Endodermal cell (in vitro differentiated cells): Measurements from ENCODE around the gene UNC13A. TPM values are rescaled to one million over a fixed set of nuclear protein-coding genes. Genes with fewer than 3 reads are reported as not detected.

Source experiments
- DNase-seq: peaks from one replicate; pipeline ENCODE4 v3.0.0-alpha.2; 2017
- H3K27ac ChIP-seq: 2 replicates; pipeline ENCODE4 v1.5.1; 2013; ENCODE audit warnings: mild to moderate bottlenecking, low read depth, low read length, moderate library complexity
- H3K27me3 ChIP-seq: 2 replicates; pipeline ENCODE4 v1.6.1; 2013; ENCODE audit warnings: mild to moderate bottlenecking, low read length, moderate library complexity; ENCODE audit not compliant: insufficient read depth, control insufficient read depth, poor library complexity, severe bottlenecking
- H3K36me3 ChIP-seq: 2 replicates; pipeline ENCODE4 v1.7.0; 2013; ENCODE audit warnings: mild to moderate bottlenecking, low read length, moderate library complexity; ENCODE audit not compliant: control insufficient read depth, insufficient read depth
- H3K4me1 ChIP-seq: one replicate; pipeline ENCODE4 v1.7.0; 2013; ENCODE audit warnings: low read length; ENCODE audit not compliant: control insufficient read depth, insufficient read depth
- H3K4me3 ChIP-seq: 2 replicates; pipeline ENCODE4 v1.5.1; 2013; ENCODE audit warnings: mild to moderate bottlenecking, low read length, moderate library complexity
- H3K9ac ChIP-seq: 2 replicates; pipeline ENCODE4 v1.6.1; 2013; ENCODE audit warnings: mild to moderate bottlenecking, low read length, moderate library complexity; ENCODE audit not compliant: poor library complexity, severe bottlenecking; ENCODE audit errors: extremely low read depth
- H3K9me3 ChIP-seq: 2 replicates; pipeline ENCODE4 v1.6.1; 2013; ENCODE audit warnings: mild to moderate bottlenecking, low read length, moderate library complexity; ENCODE audit not compliant: control insufficient read depth
- H3K27ac Mint-ChIP-seq: 2 replicates; pipeline ENCODE4 v1.8.0; 2020; ENCODE audit warnings: mixed read lengths
- H3K27me3 Mint-ChIP-seq: 2 replicates; pipeline ENCODE4 v1.8.0; 2021; ENCODE audit warnings: mild to moderate bottlenecking, mixed read lengths; ENCODE audit not compliant: insufficient read depth
- H3K36me3 Mint-ChIP-seq: 2 replicates; pipeline ENCODE4 v1.8.0; 2020; ENCODE audit warnings: low read depth, mixed read lengths
- H3K4me1 Mint-ChIP-seq: 2 replicates; pipeline ENCODE4 v1.8.0; 2020; ENCODE audit warnings: mixed read lengths
- H3K4me3 Mint-ChIP-seq: 2 replicates; pipeline ENCODE4 v1.8.0; 2020; ENCODE audit warnings: mild to moderate bottlenecking, moderate library complexity, mixed read lengths
- H3K9me3 Mint-ChIP-seq: 2 replicates; pipeline ENCODE4 v1.8.0; 2020; ENCODE audit warnings: mild to moderate bottlenecking, mixed read lengths
- WGBS, 2 experiments: methylation state at CpG; one replicate each; pipeline versions ENCODE4 v1.1.5 to v1.1.7; 2013; ENCODE audit warnings: missing lambda C conversion rate in 2 of 2, mixed read lengths in 1 of 2; ENCODE audit not compliant: insufficient coverage in 1 of 2, insufficient read length in 1 of 2; 5-methylcytosine and 5-hydroxymethylcytosine counted together
- total RNA-seq, 2 donors: library from RNA; stranded (reverse); fragmentation: NEBNext Ultra II Directional in 1 of 2; extraction: Animal tissue kit (Norgen Biotek cat#: 25700) in 1 of 2; gene quantifications; 2 replicates in 1 of 2; 3 replicates in 1 of 2; pipeline ENCODE4 v1.2.1, GENCODE V29; 2021
- TF ChIP-seq, protein P1 (sequence below): fragments of 200-600 bp; sonication (generic); conservative IDR thresholded peaks from 2 replicates; pipeline ENCODE4 v1.5.0; 2021; ENCODE audit warnings: antibody characterized with exemption, mild to moderate bottlenecking

Gene UNC13A
- total RNA-seq, 2 donors from 2014 or later = 5.6 to 10.7 TPM

DNA sequence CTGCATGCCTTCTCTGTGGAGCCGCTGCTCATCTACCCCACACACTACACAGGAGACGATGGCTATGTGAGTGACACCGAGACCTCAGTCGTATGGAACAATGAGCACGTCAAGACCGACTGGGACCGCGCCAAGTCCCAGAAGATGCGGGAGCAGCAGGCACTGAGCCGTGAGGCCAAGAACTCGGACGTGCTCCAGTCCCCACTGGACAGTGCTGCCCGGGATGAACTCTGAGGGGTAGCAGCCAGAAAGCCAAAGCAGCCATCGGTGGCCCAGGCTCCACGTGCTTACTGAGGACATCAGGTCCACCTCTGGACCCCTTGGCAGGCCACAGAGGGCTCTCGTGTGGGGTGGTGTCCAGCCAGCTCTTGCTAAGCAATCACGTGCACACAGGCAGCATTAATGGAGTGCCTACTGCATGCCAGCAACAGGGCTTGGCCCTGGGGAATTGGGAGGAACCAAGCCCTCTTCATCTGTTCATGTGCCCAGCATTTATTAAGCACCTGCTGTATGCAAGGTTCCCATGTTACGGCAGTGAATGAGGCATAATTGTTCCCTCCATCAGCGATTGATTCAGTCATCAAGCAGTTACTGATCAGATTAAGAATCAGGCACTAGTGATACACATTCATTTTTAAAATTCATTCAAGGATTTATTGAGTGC lies 106.8 kb downstream of the UNC13A start:
- Mint-ChIP-seq H3K4me1 (peaks cover 3% of the 10 kb centered on the region), H3K4me3 (no peak overlapping the region), H3K27me3 (no peaks in the 10 kb centered on the region), H3K27ac (no peak overlapping the region), H3K9me3 (no peaks in the 10 kb centered on the region), H3K36me3 (peaks cover 49% of the 10 kb centered on the region)
- WGBS, 2 experiments = 95 to 97% methylated on average over 12 to 19 of the region's 19 CpGs
- no peak overlapping the region for H3K27ac ChIP-seq
- DNase-seq = no peak
- H3K4me1 ChIP-seq = no peaks in the 10 kb centered on the region
- TF ChIP-seq, protein P1, sequence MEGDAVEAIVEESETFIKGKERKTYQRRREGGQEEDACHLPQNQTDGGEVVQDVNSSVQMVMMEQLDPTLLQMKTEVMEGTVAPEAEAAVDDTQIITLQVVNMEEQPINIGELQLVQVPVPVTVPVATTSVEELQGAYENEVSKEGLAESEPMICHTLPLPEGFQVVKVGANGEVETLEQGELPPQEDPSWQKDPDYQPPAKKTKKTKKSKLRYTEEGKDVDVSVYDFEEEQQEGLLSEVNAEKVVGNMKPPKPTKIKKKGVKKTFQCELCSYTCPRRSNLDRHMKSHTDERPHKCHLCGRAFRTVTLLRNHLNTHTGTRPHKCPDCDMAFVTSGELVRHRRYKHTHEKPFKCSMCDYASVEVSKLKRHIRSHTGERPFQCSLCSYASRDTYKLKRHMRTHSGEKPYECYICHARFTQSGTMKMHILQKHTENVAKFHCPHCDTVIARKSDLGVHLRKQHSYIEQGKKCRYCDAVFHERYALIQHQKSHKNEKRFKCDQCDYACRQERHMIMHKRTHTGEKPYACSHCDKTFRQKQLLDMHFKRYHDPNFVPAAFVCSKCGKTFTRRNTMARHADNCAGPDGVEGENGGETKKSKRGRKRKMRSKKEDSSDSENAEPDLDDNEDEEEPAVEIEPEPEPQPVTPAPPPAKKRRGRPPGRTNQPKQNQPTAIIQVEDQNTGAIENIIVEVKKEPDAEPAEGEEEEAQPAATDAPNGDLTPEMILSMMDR = no peak
- H3K27me3 ChIP-seq = no peaks in the 10 kb centered on the region
- H3K4me3 ChIP-seq = no peak overlapping the region
- no peaks in the 10 kb centered on the region for H3K9me3 ChIP-seq
- peaks cover 43% of the 10 kb centered on the region for H3K36me3 ChIP-seq
- no peak overlapping the region for H3K9ac ChIP-seq

DNA sequence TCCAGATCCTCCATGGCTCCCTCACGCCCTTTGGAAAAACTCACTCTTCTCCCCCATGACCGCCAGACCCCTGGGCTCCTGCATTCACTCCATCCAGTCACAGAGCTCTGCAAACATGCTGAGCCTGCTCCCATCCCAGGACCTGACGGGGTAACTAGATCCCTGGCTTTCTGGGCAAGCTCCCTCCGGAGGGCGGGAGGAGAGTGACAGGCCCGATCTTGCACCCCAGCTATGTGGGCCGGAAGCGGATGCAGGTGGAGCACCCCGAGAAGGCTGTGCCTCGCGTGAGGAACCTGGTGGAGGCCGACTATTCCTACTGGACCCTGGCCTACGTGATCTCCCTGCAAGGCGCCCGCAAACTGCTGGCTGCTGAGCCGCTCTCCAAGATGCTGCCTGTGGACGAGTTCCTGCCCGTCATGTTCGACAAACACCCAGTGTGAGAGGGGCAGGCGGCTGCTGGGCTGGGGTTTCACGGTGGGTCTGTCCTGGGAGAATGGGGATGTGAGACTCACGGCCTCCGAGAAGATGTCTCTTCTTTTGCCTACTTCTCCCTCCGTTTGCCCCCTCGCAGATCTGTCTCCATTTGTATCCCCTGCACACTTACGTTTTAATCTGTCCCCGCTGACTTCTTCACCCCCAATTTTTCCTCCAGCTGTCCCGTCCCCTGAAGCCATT lies 107.5 kb downstream of the UNC13A start:
- DNase-seq = no peak
- no peak overlapping the region for H3K27ac ChIP-seq
- no peaks in the 10 kb centered on the region for H3K27me3 Mint-ChIP-seq
- peak overlapping the region; percentile 30 for H3K27ac Mint-ChIP-seq
- TF ChIP-seq, protein P1 = peak; percentile 41
- no peak overlapping the region for H3K4me3 ChIP-seq
- H3K27me3 ChIP-seq = no peaks in the 10 kb centered on the region
- 91 to 95% methylated on average over 23 to 28 of the region's 28 CpGs for WGBS, 2 experiments
- no peak overlapping the region for H3K9ac ChIP-seq
- H3K9me3 ChIP-seq = no peaks in the 10 kb centered on the region
- H3K9me3 Mint-ChIP-seq = no peaks in the 10 kb centered on the region
- peaks cover 51% of the 10 kb centered on the region for H3K36me3 Mint-ChIP-seq
- H3K4me3 Mint-ChIP-seq = no peak overlapping the region
- H3K4me1 Mint-ChIP-seq = peaks cover 3% of the 10 kb centered on the region
- H3K36me3 ChIP-seq = peaks cover 50% of the 10 kb centered on the region
- no peaks in the 10 kb centered on the region for H3K4me1 ChIP-seq

DNA sequence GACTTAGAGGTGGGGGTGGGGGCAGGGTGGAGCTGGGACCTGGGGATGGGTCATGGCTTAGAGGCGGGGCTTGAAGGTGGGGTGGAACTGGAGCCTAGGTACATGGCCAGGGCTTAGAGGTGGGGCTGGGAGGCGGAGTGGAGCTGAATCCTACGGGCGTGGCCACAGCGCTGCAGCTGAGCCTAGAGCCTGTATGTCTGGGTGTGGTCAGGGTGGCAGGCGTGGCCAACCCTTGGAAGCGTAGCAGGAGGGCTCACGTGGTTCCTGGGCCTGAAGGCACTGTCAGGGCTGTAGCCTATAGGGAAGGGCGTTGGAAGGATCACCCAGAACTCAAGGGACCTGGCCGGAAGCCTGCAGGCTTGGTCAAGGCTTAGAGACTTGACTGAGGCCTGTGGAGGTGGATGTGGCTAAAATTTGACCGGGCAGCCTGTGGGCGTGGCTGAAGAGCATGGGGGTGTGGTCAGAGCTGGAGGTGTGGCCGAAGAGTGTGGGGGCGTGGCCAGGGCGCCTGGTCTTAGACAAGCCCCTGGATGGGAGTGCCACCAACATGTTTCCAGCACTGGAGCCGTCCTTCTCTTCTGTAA lies 108.4 kb downstream of the UNC13A start:
- peak overlapping the region; percentile 26 for H3K27ac Mint-ChIP-seq

More for the DNA sequence above, 108.4 kb downstream of the UNC13A start:
- peak; percentile 96 for DNase-seq
- TF ChIP-seq, protein P1 = no peak
- no peaks in the 10 kb centered on the region for H3K27me3 Mint-ChIP-seq
- H3K9ac ChIP-seq = no peak overlapping the region
- peaks cover 3% of the 10 kb centered on the region for H3K4me1 Mint-ChIP-seq
- no peak overlapping the region for H3K4me3 ChIP-seq
- whole genome bisulfite sequencing, 2 experiments = 71 to 78% methylated on average over 8 to 16 of the region's 16 CpGs
- H3K4me3 Mint-ChIP-seq = no peak overlapping the region
- H3K9me3 ChIP-seq = no peaks in the 10 kb centered on the region
- peaks cover 51% of the 10 kb centered on the region for H3K36me3 Mint-ChIP-seq
- no peaks in the 10 kb centered on the region for H3K27me3 ChIP-seq
- no peaks in the 10 kb centered on the region for H3K9me3 Mint-ChIP-seq
- H3K36me3 ChIP-seq = peaks cover 50% of the 10 kb centered on the region
- no peak overlapping the region for H3K27ac ChIP-seq
- no peaks in the 10 kb centered on the region for H3K4me1 ChIP-seq
